Upper lobe of right lung (tissue), 1 donor: ENCODE results near the gene TNFAIP2. TPM values are rescaled to one million over a fixed set of nuclear protein-coding genes. Genes with fewer than 3 reads are reported as not detected.
A peak's percentile ranks its signal among the peaks of the same experiment; 100 is the strongest.

Source experiments
- ATAC-seq: fragments of 200-7000 bp; cut with Tn5 transposase; one replicate; pipeline ENCODE4 v1.9.1; 2020; ENCODE audit warnings: mild to moderate bottlenecking, moderate library complexity
- DNase-seq: peaks from one replicate; pipeline ENCODE4 v3.0.0-alpha.2; 2020
- H3K27ac ChIP-seq: fragments of 200-600 bp; one replicate; pipeline ENCODE4 v1.8.0; 2022
- H3K27me3 ChIP-seq: fragments of 200-600 bp; one replicate; pipeline ENCODE4 v1.8.0; 2022; ENCODE audit warnings: mild to moderate bottlenecking
- H3K36me3 ChIP-seq: fragments of 200-600 bp; one replicate; pipeline ENCODE4 v1.8.0; 2022
- H3K4me1 ChIP-seq: fragments of 200-600 bp; one replicate; pipeline ENCODE4 v1.8.0; 2022
- H3K4me3 ChIP-seq: fragments of 200-600 bp; one replicate; pipeline ENCODE4 v1.8.0; 2022; ENCODE audit warnings: mild to moderate bottlenecking
- H3K9me3 ChIP-seq: fragments of 200-600 bp; one replicate; pipeline ENCODE4 v1.8.0; 2022
- CTCF ChIP-seq: fragments of 200-600 bp; IDR thresholded peaks from one replicate; pipeline ENCODE4 v1.8.0; 2022; ENCODE audit warnings: antibody characterized with exemption
- intact Hi-C: fragments of 100-400 bp; cut with DNase I; formaldehyde crosslinking; loops from one replicate; pipeline ENCODE4 v1.11.0; 2022
- total RNA-seq: library from RNA; stranded (reverse); fragmentation: NEBNext Ultra II Directional; extraction: Animal tissue kit (Norgen Biotek cat#: 25700); gene quantifications from one replicate; pipeline ENCODE4 v1.2.1, GENCODE V29; 2021
- donor health status: DM: no; HTN: yes; CAD: no; lungs with severe emphysema.

Gene TNFAIP2
- total RNA-seq, 1 donor from 2014 or later = 158 TPM

GRCh38 chr14:103185051-103186029 is 62.1 kb downstream of the TNFAIP2 start:
- DNase-seq (peak; percentile 15), ATAC-seq (no peak)
- Histone ChIP-seq H3K27me3 (peaks cover 30% of the 10 kb centered on the region), H3K36me3 (no peaks in the 10 kb centered on the region), H3K9me3 (no peaks in the 10 kb centered on the region), H3K4me3 (no peak overlapping the region), H3K4me1 (peaks cover 8% of the 10 kb centered on the region), H3K27ac (no peak overlapping the region)
- peak; percentile 74 for TF ChIP-seq CTCF
- intact Hi-C loops = loop anchor here (5.0 to 10.0 kb wide), 2 partner anchors 81 to 107 kb away; no protein-coding TSS in a partner anchor

GRCh38 chr14:103186241-103186822 is 63.1 kb downstream of the TNFAIP2 start:
- intact Hi-C loops = loop anchor here (5.0 to 10.0 kb wide), 2 partner anchors 82 to 106 kb away; no protein-coding TSS in a partner anchor
- no peak overlapping the region for H3K27ac ChIP-seq

More at GRCh38 chr14:103186241-103186822, 63.1 kb downstream of the TNFAIP2 start:
- Histone ChIP-seq H3K4me3 (no peak overlapping the region), H3K27me3 (peaks cover 30% of the 10 kb centered on the region), H3K36me3 (no peaks in the 10 kb centered on the region), H3K9me3 (no peaks in the 10 kb centered on the region), H3K4me1 (peaks cover 8% of the 10 kb centered on the region)
- DNase-seq (peak; percentile 7), ATAC-seq (no peak)
- TF ChIP-seq CTCF = no peak

Other genes starting within 250 kb of the TNFAIP2 start
- gene AMN, start 200.8 kb upstream of the TNFAIP2 start, total RNA-seq = 19.8 TPM
- 102 TPM for gene CDC42BPB, start 65.9 kb upstream of the TNFAIP2 start, total RNA-seq
- not detected for gene LBHD2, start 39.3 kb upstream of the TNFAIP2 start, total RNA-seq
- 4.2 TPM for gene EXOC3L4, start 28.7 kb upstream of the TNFAIP2 start, total RNA-seq
- gene EIF5, start 210.8 kb downstream of the TNFAIP2 start, total RNA-seq = 245 TPM